Measurements from ENCODE around the gene GRIFIN.

- TF ChIP-seq, protein P1, sequence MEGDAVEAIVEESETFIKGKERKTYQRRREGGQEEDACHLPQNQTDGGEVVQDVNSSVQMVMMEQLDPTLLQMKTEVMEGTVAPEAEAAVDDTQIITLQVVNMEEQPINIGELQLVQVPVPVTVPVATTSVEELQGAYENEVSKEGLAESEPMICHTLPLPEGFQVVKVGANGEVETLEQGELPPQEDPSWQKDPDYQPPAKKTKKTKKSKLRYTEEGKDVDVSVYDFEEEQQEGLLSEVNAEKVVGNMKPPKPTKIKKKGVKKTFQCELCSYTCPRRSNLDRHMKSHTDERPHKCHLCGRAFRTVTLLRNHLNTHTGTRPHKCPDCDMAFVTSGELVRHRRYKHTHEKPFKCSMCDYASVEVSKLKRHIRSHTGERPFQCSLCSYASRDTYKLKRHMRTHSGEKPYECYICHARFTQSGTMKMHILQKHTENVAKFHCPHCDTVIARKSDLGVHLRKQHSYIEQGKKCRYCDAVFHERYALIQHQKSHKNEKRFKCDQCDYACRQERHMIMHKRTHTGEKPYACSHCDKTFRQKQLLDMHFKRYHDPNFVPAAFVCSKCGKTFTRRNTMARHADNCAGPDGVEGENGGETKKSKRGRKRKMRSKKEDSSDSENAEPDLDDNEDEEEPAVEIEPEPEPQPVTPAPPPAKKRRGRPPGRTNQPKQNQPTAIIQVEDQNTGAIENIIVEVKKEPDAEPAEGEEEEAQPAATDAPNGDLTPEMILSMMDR (IDR thresholded peaks at IDR 0.05): no peak
- no peak for TF ChIP-seq EZH2 (IDR thresholded peaks at IDR 0.05; ENCODE audit: borderline replicate concordance, insufficient read depth, low read depth, low read length, poor library complexity, severe bottlenecking)
Observed at GRCh38 chr7:2515424-2516193, 39.4 kb upstream of the GRIFIN start.
